SU-DHL-6 (cell line): Measurements from ENCODE around the gene FGA.

Experiments used
- EZH2phosphoT487 ChIP-seq: fragments of 200-600 bp; sonication (generic), shearing (Covaris generic); conservative IDR thresholded peaks from 2 replicates; pipeline ENCODE4 v1.6.1; 2018; ENCODE audit warnings: mild to moderate bottlenecking, antibody characterized with exemption, low read length, moderate library complexity, mixed read lengths
- TF ChIP-seq, protein P1 (sequence below): fragments of 200-600 bp; sonication (generic); IDR thresholded peaks from one replicate; pipeline ENCODE4 v1.5.1; 2017; ENCODE audit warnings: antibody characterized with exemption, mild to moderate bottlenecking, low read length, moderate library complexity; ENCODE audit not compliant: insufficient read depth, poor library complexity, severe bottlenecking

DNA sequence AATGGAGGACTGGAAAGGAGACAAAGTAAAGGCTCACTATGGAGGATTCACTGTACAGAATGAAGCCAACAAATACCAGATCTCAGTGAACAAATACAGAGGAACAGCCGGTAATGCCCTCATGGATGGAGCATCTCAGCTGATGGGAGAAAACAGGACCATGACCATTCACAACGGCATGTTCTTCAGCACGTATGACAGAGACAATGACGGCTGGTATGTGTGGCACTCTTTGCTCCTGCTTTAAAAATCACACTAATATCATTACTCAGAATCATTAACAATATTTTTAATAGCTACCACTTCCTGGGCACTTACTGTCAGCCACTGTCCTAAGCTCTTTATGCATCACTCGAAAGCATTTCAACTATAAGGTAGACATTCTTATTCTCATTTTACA is 21.0 kb downstream of the FGA start:
- TF ChIP-seq, protein P1, sequence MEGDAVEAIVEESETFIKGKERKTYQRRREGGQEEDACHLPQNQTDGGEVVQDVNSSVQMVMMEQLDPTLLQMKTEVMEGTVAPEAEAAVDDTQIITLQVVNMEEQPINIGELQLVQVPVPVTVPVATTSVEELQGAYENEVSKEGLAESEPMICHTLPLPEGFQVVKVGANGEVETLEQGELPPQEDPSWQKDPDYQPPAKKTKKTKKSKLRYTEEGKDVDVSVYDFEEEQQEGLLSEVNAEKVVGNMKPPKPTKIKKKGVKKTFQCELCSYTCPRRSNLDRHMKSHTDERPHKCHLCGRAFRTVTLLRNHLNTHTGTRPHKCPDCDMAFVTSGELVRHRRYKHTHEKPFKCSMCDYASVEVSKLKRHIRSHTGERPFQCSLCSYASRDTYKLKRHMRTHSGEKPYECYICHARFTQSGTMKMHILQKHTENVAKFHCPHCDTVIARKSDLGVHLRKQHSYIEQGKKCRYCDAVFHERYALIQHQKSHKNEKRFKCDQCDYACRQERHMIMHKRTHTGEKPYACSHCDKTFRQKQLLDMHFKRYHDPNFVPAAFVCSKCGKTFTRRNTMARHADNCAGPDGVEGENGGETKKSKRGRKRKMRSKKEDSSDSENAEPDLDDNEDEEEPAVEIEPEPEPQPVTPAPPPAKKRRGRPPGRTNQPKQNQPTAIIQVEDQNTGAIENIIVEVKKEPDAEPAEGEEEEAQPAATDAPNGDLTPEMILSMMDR: no peak
- no peak for TF ChIP-seq EZH2phosphoT487
